ENCODE measurements around the gene JAG1. TPM values are rescaled to one million over a fixed set of nuclear protein-coding genes. Genes with fewer than 3 reads are reported as not detected.

The JAG1 gene
- total and polyA plus RNA-seq, 4 experiments from 2014 or later: 0.04 to 1.9 (median 0.45) TPM

DNA sequence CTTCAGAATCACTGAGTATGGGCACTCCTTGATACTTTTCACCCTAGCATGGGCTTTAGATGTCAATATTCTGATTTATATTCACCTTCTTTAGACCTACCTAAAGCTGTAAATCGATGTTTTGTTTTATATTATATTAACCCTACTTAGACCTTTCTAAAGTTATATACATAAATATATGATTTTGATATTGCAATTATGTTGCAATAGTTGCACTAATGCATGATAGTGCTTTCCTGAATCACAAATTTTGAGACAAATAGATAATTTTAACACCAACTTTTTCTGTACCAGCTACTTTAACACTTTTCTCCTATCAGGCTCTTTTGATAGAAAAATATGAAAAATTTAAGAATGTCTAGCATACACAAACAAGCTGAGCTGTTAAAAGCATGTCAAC is 34.0 kb upstream of the JAG1 start:
- DNase-seq: no peak
- CTCF ChIA-PET (ENCODE audit: partially characterized antibody): no interaction called here
- Mint-ChIP-seq H3K27ac (no peak overlapping the region), H3K9me3 (peaks cover 0 to 4% (median 0%) of the 10 kb centered on the region in 8 donors), H3K27me3 (peaks cover 1 to 5% of the 10 kb centered on the region in 2 donors), H3K36me3 (no peaks in the 10 kb centered on the region), H3K4me1 (no peaks in the 10 kb centered on the region), H3K4me3 (no peak overlapping the region)
- intact Hi-C loops (cut with micrococcal nuclease): no loop called here
- Histone ChIP-seq H3K27ac (ENCODE audit: low read depth, low read length) (no peak overlapping the region), H3K4me3 (ENCODE audit: low read length in 2 of 2) (no peak overlapping the region), H3K9me3 (ENCODE audit: control insufficient read depth in 1 of 2, low read length in 2 of 2) (no peaks in the 10 kb centered on the region), H3K36me3 (ENCODE audit: insufficient read depth, low read length) (no peaks in the 10 kb centered on the region), H3K27me3 (ENCODE audit: insufficient read depth, low read length) (no peaks in the 10 kb centered on the region), H3K4me1 (ENCODE audit: insufficient read depth, low read length) (no peaks in the 10 kb centered on the region)
- POLR2A ChIA-PET (ENCODE audit: partially characterized antibody): no interaction called here

DNA sequence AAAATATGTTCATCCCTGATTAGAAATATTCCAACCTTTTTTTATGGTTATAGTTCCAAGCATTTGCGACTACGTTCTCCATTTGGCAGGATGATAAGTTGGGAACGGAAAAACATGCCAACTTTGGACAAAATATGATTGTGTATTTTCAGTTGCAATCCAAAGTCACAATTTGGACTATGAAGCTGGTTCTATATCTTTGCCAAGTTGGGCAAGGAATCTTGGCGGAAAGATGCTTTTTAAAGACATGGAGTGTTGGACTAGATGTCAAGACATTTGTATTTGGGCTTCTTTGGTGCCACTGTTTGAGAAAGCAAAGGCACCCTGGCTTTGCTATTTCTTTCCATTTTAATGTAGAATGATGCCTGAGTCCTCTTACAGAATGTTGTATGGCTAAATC is 33.3 kb upstream of the JAG1 start:
- Mint-ChIP-seq H3K4me3 (no peak overlapping the region), H3K27me3 (peaks cover 1 to 5% of the 10 kb centered on the region in 2 donors), H3K36me3 (no peaks in the 10 kb centered on the region), H3K27ac (no peak overlapping the region), H3K9me3 (peaks cover 0 to 4% (median 0%) of the 10 kb centered on the region in 8 donors), H3K4me1 (no peaks in the 10 kb centered on the region)
- POLR2A ChIA-PET (ENCODE audit: partially characterized antibody): no interaction called here
- intact Hi-C loops (cut with micrococcal nuclease): no loop called here
- no peaks in the 10 kb centered on the region for H3K4me1 ChIP-seq (ENCODE audit: insufficient read depth, low read length)
- H3K9me3 ChIP-seq (ENCODE audit: control insufficient read depth in 1 of 2, low read length in 2 of 2): no peaks in the 10 kb centered on the region
- H3K27ac ChIP-seq (ENCODE audit: low read depth, low read length): no peak overlapping the region
- H3K36me3 ChIP-seq (ENCODE audit: insufficient read depth, low read length): no peaks in the 10 kb centered on the region
- no peak for DNase-seq
- CTCF ChIA-PET (ENCODE audit: partially characterized antibody): no interaction called here
- no peaks in the 10 kb centered on the region for H3K27me3 ChIP-seq (ENCODE audit: insufficient read depth, low read length)
- H3K4me3 ChIP-seq (ENCODE audit: low read length in 2 of 2): no peak overlapping the region

GRCh38 chr20:10706460-10706811 is 32.6 kb upstream of the JAG1 start:
- no peaks in the 10 kb centered on the region for H3K36me3 Mint-ChIP-seq
- H3K9me3 Mint-ChIP-seq: peaks cover 0 to 4% (median 0%) of the 10 kb centered on the region in 8 donors
- Histone ChIP-seq H3K27ac (ENCODE audit: low read depth, low read length) (no peak overlapping the region), H3K36me3 (ENCODE audit: insufficient read depth, low read length) (no peaks in the 10 kb centered on the region), H3K4me3 (ENCODE audit: low read length in 2 of 2) (no peak overlapping the region), H3K4me1 (ENCODE audit: insufficient read depth, low read length) (no peaks in the 10 kb centered on the region), H3K9me3 (ENCODE audit: control insufficient read depth in 1 of 2, low read length in 2 of 2) (no peaks in the 10 kb centered on the region), H3K27me3 (ENCODE audit: insufficient read depth, low read length) (no peaks in the 10 kb centered on the region)
- H3K27me3 Mint-ChIP-seq: peaks cover 1 to 5% of the 10 kb centered on the region in 2 donors
- ChIA-PET POLR2A (ENCODE audit: partially characterized antibody) (no interaction called here), CTCF (ENCODE audit: partially characterized antibody) (no interaction called here)
- no peak for DNase-seq
- no peaks in the 10 kb centered on the region for H3K4me1 Mint-ChIP-seq
- no peak overlapping the region for H3K27ac Mint-ChIP-seq
- intact Hi-C loops (cut with micrococcal nuclease): no loop called here
- no peak overlapping the region for H3K4me3 Mint-ChIP-seq

GRCh38 chr20:10705801-10706459 is 32.1 kb upstream of the JAG1 start:
- Mint-ChIP-seq H3K4me3 (no peak overlapping the region), H3K4me1 (no peaks in the 10 kb centered on the region), H3K9me3 (peaks cover 0 to 4% (median 0%) of the 10 kb centered on the region in 8 donors), H3K27me3 (peaks cover 1 to 5% of the 10 kb centered on the region in 2 donors), H3K36me3 (no peaks in the 10 kb centered on the region), H3K27ac (no peak overlapping the region)
- DNase-seq: no peak
- Histone ChIP-seq H3K4me1 (ENCODE audit: insufficient read depth, low read length) (no peaks in the 10 kb centered on the region), H3K27ac (ENCODE audit: low read depth, low read length) (no peak overlapping the region), H3K36me3 (ENCODE audit: insufficient read depth, low read length) (no peaks in the 10 kb centered on the region), H3K27me3 (ENCODE audit: insufficient read depth, low read length) (no peaks in the 10 kb centered on the region), H3K4me3 (ENCODE audit: low read length in 2 of 2) (no peak overlapping the region), H3K9me3 (ENCODE audit: control insufficient read depth in 1 of 2, low read length in 2 of 2) (no peaks in the 10 kb centered on the region)
- CTCF ChIA-PET (ENCODE audit: partially characterized antibody): no interaction called here
- intact Hi-C loops (cut with micrococcal nuclease): no loop called here
- POLR2A ChIA-PET (ENCODE audit: partially characterized antibody): no interaction called here

DNA sequence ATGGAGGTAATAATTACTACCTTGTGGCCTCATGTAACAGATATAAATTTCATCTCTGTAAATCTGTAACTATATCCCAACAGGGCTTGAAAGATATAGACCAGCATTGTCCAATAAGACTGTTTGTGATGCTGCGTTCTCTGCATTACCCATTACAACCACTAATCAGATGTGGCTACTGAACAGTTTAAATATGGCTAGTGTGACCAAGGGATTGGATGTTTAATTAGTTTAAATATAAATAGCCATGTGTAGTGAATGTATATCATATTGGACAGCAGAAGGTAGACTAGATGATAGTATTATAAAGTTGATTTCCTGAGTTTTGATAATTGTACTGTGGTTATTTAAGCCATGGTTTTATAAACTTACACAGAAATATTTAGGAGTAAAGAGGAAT is 27.8 kb upstream of the JAG1 start:
- Mint-ChIP-seq H3K9me3 (peaks cover 0 to 6% (median 0%) of the 10 kb centered on the region in 8 donors), H3K27me3 (peaks cover 3 to 12% of the 10 kb centered on the region in 2 donors), H3K4me1 (no peaks in the 10 kb centered on the region), H3K36me3 (no peaks in the 10 kb centered on the region), H3K27ac (no peak overlapping the region), H3K4me3 (no peak overlapping the region)
- CTCF ChIA-PET (ENCODE audit: partially characterized antibody): no interaction called here
- Histone ChIP-seq H3K27ac (ENCODE audit: low read depth, low read length) (no peak overlapping the region), H3K27me3 (ENCODE audit: insufficient read depth, low read length) (no peaks in the 10 kb centered on the region), H3K4me1 (ENCODE audit: insufficient read depth, low read length) (no peaks in the 10 kb centered on the region), H3K36me3 (ENCODE audit: insufficient read depth, low read length) (no peaks in the 10 kb centered on the region), H3K4me3 (ENCODE audit: low read length in 2 of 2) (no peak overlapping the region), H3K9me3 (ENCODE audit: control insufficient read depth in 1 of 2, low read length in 2 of 2) (no peaks in the 10 kb centered on the region)
- intact Hi-C loops (cut with micrococcal nuclease): no loop called here
- POLR2A ChIA-PET (ENCODE audit: partially characterized antibody): no interaction called here
- no peak for DNase-seq

- Histone ChIP-seq H3K27ac (ENCODE audit: low read depth, low read length) (no peak overlapping the region), H3K4me1 (ENCODE audit: insufficient read depth, low read length) (no peaks in the 10 kb centered on the region), H3K4me3 (ENCODE audit: low read length in 2 of 2) (no peak overlapping the region), H3K9me3 (ENCODE audit: control insufficient read depth in 1 of 2, low read length in 2 of 2) (no peaks in the 10 kb centered on the region), H3K27me3 (ENCODE audit: insufficient read depth, low read length) (no peaks in the 10 kb centered on the region), H3K36me3 (ENCODE audit: insufficient read depth, low read length) (no peaks in the 10 kb centered on the region)
- POLR2A ChIA-PET (ENCODE audit: partially characterized antibody): no interaction called here
- H3K4me1 Mint-ChIP-seq: no peaks in the 10 kb centered on the region
- CTCF ChIA-PET (ENCODE audit: partially characterized antibody): no interaction called here
- peaks cover 0 to 6% (median 0%) of the 10 kb centered on the region in 8 donors for H3K9me3 Mint-ChIP-seq
- H3K36me3 Mint-ChIP-seq: no peaks in the 10 kb centered on the region
- H3K27ac Mint-ChIP-seq: no peak overlapping the region
- intact Hi-C loops (cut with micrococcal nuclease): no loop called here
- no peak for DNase-seq
- no peak overlapping the region for H3K4me3 Mint-ChIP-seq
- H3K27me3 Mint-ChIP-seq: peaks cover 2 to 14% of the 10 kb centered on the region in 2 donors
Measured at GRCh38 chr20:10699941-10700340, 26.1 kb upstream of the JAG1 start.

- POLR2A ChIA-PET (ENCODE audit: partially characterized antibody): no interaction called here
- Histone ChIP-seq H3K27ac (ENCODE audit: low read depth, low read length) (no peak overlapping the region), H3K4me1 (ENCODE audit: insufficient read depth, low read length) (no peaks in the 10 kb centered on the region), H3K4me3 (ENCODE audit: low read length in 2 of 2) (no peak overlapping the region), H3K9me3 (ENCODE audit: control insufficient read depth in 1 of 2, low read length in 2 of 2) (no peaks in the 10 kb centered on the region), H3K36me3 (ENCODE audit: insufficient read depth, low read length) (no peaks in the 10 kb centered on the region), H3K27me3 (ENCODE audit: insufficient read depth, low read length) (no peaks in the 10 kb centered on the region)
- Mint-ChIP-seq H3K4me1 (no peaks in the 10 kb centered on the region), H3K4me3 (no peak overlapping the region), H3K27ac (no peak overlapping the region), H3K9me3 (peaks cover 0 to 6% (median 0%) of the 10 kb centered on the region in 8 donors), H3K36me3 (no peaks in the 10 kb centered on the region), H3K27me3 (peaks cover 2 to 14% of the 10 kb centered on the region in 2 donors)
- CTCF ChIA-PET (ENCODE audit: partially characterized antibody): no interaction called here
- DNase-seq: no peak
- intact Hi-C loops (cut with micrococcal nuclease): no loop called here
Measured at GRCh38 chr20:10699489-10699888, 25.7 kb upstream of the JAG1 start.

GRCh38 chr20:10696650-10697049 is 22.9 kb upstream of the JAG1 start:
- Histone ChIP-seq H3K27me3 (ENCODE audit: insufficient read depth, low read length) (no peaks in the 10 kb centered on the region), H3K4me1 (ENCODE audit: insufficient read depth, low read length) (no peaks in the 10 kb centered on the region), H3K36me3 (ENCODE audit: insufficient read depth, low read length) (no peaks in the 10 kb centered on the region), H3K27ac (ENCODE audit: low read depth, low read length) (no peak overlapping the region), H3K9me3 (ENCODE audit: control insufficient read depth in 1 of 2, low read length in 2 of 2) (no peaks in the 10 kb centered on the region), H3K4me3 (ENCODE audit: low read length in 2 of 2) (no peak overlapping the region)
- Mint-ChIP-seq H3K27me3 (peaks cover 2 to 14% of the 10 kb centered on the region in 2 donors), H3K4me1 (no peaks in the 10 kb centered on the region), H3K27ac (no peak overlapping the region), H3K36me3 (no peaks in the 10 kb centered on the region), H3K9me3 (peaks cover 0 to 4% (median 0%) of the 10 kb centered on the region in 8 donors), H3K4me3 (no peak overlapping the region)
- ChIA-PET CTCF (ENCODE audit: partially characterized antibody) (interaction anchor here (2.2 kb wide), 1 partner anchor 14 kb away, joined by 9 read pairs; no protein-coding TSS in a partner anchor), POLR2A (ENCODE audit: partially characterized antibody) (no interaction called here)
- no peak for DNase-seq
- intact Hi-C loops (cut with micrococcal nuclease): no loop called here
